ENCODE results near the gene MED29. TPM values are rescaled to one million over a fixed set of nuclear protein-coding genes. Genes with fewer than 3 reads are reported as not detected.

MED29 gene
- total and polyA plus RNA-seq, 2 of the 13 experiments (the other 11 are each of a cell fraction or from before 2014, with no cell fraction given), result 14.0 to 19.7 TPM

DNA sequence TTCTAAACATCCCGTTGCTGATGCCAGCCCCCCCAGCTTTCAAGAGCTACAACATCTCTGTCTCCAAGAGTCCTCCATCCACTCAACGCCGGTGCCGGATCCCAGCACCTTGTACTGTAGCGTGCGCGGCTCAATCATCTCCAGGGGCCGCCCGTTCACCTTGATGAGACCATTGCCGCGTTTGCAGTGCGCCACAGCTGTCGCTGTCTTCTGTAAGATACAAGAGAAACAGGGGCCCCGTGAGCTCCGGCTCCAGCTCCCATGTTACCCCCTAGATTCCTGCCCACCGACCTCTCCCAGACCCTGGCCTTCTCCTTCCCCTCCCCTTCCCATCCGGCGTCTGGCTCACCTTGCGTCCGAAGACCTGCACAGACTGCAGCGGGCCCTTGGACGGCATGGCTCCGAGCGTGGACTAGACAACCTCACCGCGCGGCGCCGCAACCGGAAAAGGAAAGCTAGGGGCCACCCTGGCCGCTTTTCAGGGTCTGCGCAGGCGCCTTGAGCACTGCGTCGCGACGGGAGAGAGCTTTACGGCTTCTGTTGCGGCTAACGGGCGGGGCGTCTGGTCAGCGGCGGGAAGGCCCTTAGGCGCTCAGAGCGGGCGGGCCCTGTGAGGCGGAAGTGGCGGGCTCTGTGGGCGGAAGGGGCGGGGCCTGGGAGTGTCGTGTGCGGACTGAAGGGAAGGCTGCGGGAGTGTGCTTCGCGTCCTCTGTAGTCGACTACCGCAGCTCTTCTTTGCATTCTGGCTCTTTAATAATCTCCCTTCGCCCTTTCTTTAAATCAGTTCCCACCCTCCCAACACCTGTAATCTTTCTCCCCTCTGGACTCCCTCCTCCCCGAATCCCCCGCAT, 44.5 kb downstream of the MED29 start, which contains the start of gene RPS16 (continued):
- TF ChIP-seq E2F2 (CRISPR knock-in tag; IDR thresholded peaks at IDR 0.05; ENCODE audit: borderline replicate concordance) (peak; percentile 83; the same call in 1 of the 2 replicates), HOXA7 (CRISPR knock-in tag; IDR thresholded peaks at IDR 0.05) (no peak), CEBPG (CRISPR knock-in tag; IDR thresholded peaks at IDR 0.05) (peak; percentile 35; the same call in 1 of the 2 replicates), CENPT (CRISPR knock-in tag; IDR thresholded peaks at IDR 0.05; ENCODE audit: low read depth) (no peak), ZNF550 (CRISPR knock-in tag; IDR thresholded peaks at IDR 0.05; ENCODE audit: borderline replicate concordance) (0 out of 2 replicates have a peak, but pooled peaks have one; percentile 44), PPARG (CRISPR knock-in tag; conservative IDR thresholded peaks at IDR 0.05) (0 out of 2 replicates have a peak, but pooled peaks have one; percentile 10), ZNF383 (CRISPR knock-in tag; IDR thresholded peaks at IDR 0.05; ENCODE audit: borderline replicate concordance) (0 out of 2 replicates have a peak, but pooled peaks have one; percentile 46), ZNF264 (CRISPR knock-in tag; IDR thresholded peaks at IDR 0.05) (peak; percentile 58; the same call in 1 of the 2 replicates), PAX8 (CRISPR knock-in tag; IDR thresholded peaks at IDR 0.05; ENCODE audit: borderline replicate concordance) (peak; percentile 84; the same call in 1 of the 2 replicates), SP1 (IDR thresholded peaks at IDR 0.05) (no peak), SP1 (CRISPR knock-in tag; IDR thresholded peaks at IDR 0.05) (peak; percentile 94), EEA1 (CRISPR knock-in tag; IDR thresholded peaks at IDR 0.05; ENCODE audit: borderline replicate concordance) (peak; percentile 20; the same call in 1 of the 2 replicates), CREM (IDR thresholded peaks at IDR 0.05) (peak; percentile 74), CREM (CRISPR knock-in tag; IDR thresholded peaks at IDR 0.05) (no peak), FOXJ3 (CRISPR knock-in tag; IDR thresholded peaks at IDR 0.05; ENCODE audit: borderline replicate concordance) (peak; percentile 57), SMARCC2 (IDR thresholded peaks at IDR 0.05) (no peak), ZNF354B (CRISPR knock-in tag; IDR thresholded peaks at IDR 0.05) (0 out of 2 replicates have a peak, but pooled peaks have one; percentile 43), TBX2 (CRISPR knock-in tag; IDR thresholded peaks at IDR 0.05; ENCODE audit: borderline replicate concordance) (peak; percentile 92), HDAC2 (CRISPR knock-in tag; IDR thresholded peaks at IDR 0.05) (peak; percentile 87), PHF20 (CRISPR knock-in tag; IDR thresholded peaks at IDR 0.05) (peak; percentile 94)
- TF ChIP-seq, protein P1, sequence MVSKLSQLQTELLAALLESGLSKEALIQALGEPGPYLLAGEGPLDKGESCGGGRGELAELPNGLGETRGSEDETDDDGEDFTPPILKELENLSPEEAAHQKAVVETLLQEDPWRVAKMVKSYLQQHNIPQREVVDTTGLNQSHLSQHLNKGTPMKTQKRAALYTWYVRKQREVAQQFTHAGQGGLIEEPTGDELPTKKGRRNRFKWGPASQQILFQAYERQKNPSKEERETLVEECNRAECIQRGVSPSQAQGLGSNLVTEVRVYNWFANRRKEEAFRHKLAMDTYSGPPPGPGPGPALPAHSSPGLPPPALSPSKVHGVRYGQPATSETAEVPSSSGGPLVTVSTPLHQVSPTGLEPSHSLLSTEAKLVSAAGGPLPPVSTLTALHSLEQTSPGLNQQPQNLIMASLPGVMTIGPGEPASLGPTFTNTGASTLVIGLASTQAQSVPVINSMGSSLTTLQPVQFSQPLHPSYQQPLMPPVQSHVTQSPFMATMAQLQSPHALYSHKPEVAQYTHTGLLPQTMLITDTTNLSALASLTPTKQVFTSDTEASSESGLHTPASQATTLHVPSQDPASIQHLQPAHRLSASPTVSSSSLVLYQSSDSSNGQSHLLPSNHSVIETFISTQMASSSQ (IDR thresholded peaks at IDR 0.05; ENCODE audit: low read depth), result no peak
- TF ChIP-seq, protein P1 (CRISPR knock-in tag; IDR thresholded peaks at IDR 0.05; ENCODE audit: borderline replicate concordance), result peak; percentile 77; the same call in 1 of the 2 replicates
- TF ChIP-seq, protein P2, sequence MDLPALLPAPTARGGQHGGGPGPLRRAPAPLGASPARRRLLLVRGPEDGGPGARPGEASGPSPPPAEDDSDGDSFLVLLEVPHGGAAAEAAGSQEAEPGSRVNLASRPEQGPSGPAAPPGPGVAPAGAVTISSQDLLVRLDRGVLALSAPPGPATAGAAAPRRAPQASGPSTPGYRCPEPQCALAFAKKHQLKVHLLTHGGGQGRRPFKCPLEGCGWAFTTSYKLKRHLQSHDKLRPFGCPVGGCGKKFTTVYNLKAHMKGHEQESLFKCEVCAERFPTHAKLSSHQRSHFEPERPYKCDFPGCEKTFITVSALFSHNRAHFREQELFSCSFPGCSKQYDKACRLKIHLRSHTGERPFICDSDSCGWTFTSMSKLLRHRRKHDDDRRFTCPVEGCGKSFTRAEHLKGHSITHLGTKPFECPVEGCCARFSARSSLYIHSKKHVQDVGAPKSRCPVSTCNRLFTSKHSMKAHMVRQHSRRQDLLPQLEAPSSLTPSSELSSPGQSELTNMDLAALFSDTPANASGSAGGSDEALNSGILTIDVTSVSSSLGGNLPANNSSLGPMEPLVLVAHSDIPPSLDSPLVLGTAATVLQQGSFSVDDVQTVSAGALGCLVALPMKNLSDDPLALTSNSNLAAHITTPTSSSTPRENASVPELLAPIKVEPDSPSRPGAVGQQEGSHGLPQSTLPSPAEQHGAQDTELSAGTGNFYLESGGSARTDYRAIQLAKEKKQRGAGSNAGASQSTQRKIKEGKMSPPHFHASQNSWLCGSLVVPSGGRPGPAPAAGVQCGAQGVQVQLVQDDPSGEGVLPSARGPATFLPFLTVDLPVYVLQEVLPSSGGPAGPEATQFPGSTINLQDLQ (CRISPR knock-in tag; IDR thresholded peaks at IDR 0.05), result peak; percentile 100

Measured in HepG2 (cell line).